Endothelial cell of umbilical vein (primary cell): ENCODE results near the gene ANP32A. TPM values are rescaled to one million over a fixed set of nuclear protein-coding genes. Genes with fewer than 3 reads are reported as not detected.

ENCODE experiments used
- BruUV-seq: library from RNA; stranded (reverse); fragments of 400-500 nt; replicated peaks from 2 replicates; lab custom pipeline; 2021; lab: Mats Ljungman, UMichigan
- CTCF ChIA-PET: fragments of 300-600, 350-600 bp; sonication (Branson Sonifier 250); formaldehyde crosslinking; loops from one replicate; lab custom pipeline; 2021; ENCODE audit warnings: antibody characterized with exemption, inconsistent platforms; lab: Charles Lee
- POLR2A ChIA-PET: fragments of 300-600, 350-600 bp; sonication (Branson Sonifier 250); formaldehyde crosslinking; loops from one replicate; lab custom pipeline; 2021; ENCODE audit warnings: antibody characterized with exemption, inconsistent platforms; lab: Charles Lee
- DNase-seq: peaks from one replicate; pipeline ENCODE4 v3.0.0-alpha.2; 2011; ENCODE audit warnings: low read depth, low spot score
- FAIRE-seq: peaks from 2 replicates; lab custom pipeline; 2011; peaks lifted over from hg19 to GRCh38; lab: Jason Lieb, UNC
- H2AFZ ChIP-seq: 2 replicates; pipeline ENCODE4 v1.6.0; 2012; ENCODE audit warnings: low read depth, low read length, control low read depth, inconsistent platforms
- H3K27ac ChIP-seq: 2 replicates; pipeline ENCODE4 v1.5.1; 2011; ENCODE audit warnings: low read depth, mild to moderate bottlenecking, control low read depth, low read length, moderate library complexity; ENCODE audit not compliant: insufficient read depth
- H3K27me3 ChIP-seq, 2 experiments: 2 replicates each; pipeline versions ENCODE4 v1.6.0 to v1.6.1; 2011; ENCODE audit warnings: low read length in 2 of 2, mixed read lengths in 1 of 2; ENCODE audit not compliant: control insufficient read depth in 2 of 2, insufficient read depth in 2 of 2
- H3K36me3 ChIP-seq, 2 experiments: 2 replicates in 1 of 2; 3 replicates in 1 of 2; pipeline ENCODE4 v1.5.1; 2011; ENCODE audit warnings: low read length in 2 of 2, mild to moderate bottlenecking in 1 of 2, moderate library complexity in 1 of 2; ENCODE audit not compliant: control insufficient read depth in 2 of 2, insufficient read depth in 2 of 2; ENCODE audit errors: extremely low read depth in 1 of 2
- H3K4me1 ChIP-seq: 3 replicates; pipeline ENCODE4 v1.5.1; 2011; ENCODE audit warnings: mild to moderate bottlenecking, low read length; ENCODE audit not compliant: control insufficient read depth, insufficient read depth; ENCODE audit errors: extremely low read depth
- H3K4me2 ChIP-seq: 2 replicates; pipeline ENCODE4 v1.6.1; 2011; ENCODE audit warnings: low read length, control low read depth, mixed read lengths; ENCODE audit not compliant: insufficient read depth
- H3K4me3 ChIP-seq, 3 experiments: fragments of 200-600 bp in 1 of 3; sonication (generic), shearing (Covaris generic) in 1 of 3; replicated peaks in 1 of 3; 2 replicates each; pipeline ENCODE4 v1.5.1; 2011 to 2016; ENCODE audit warnings: control low read depth in 3 of 3, low read length in 3 of 3, mild to moderate bottlenecking in 2 of 3, inconsistent platforms in 1 of 3, low read depth in 1 of 3, moderate library complexity in 1 of 3; ENCODE audit not compliant: insufficient read depth in 1 of 3
- H3K79me2 ChIP-seq: 2 replicates; pipeline ENCODE4 v1.6.0; 2012; ENCODE audit warnings: low read length, inconsistent platforms; ENCODE audit not compliant: control insufficient read depth, insufficient read depth
- H3K9ac ChIP-seq: replicated peaks from 2 replicates; pipeline ENCODE3; 2011; ENCODE audit warnings: low read length, control low read depth; ENCODE audit not compliant: insufficient read depth; ENCODE audit errors: extremely low read depth
- H3K9me1 ChIP-seq: replicated peaks from 3 replicates; pipeline ENCODE4 v1.6.0; 2011; ENCODE audit warnings: mild to moderate bottlenecking, low read length; ENCODE audit not compliant: control insufficient read depth, insufficient read depth; ENCODE audit errors: extremely low read depth
- H3K9me3 ChIP-seq: replicated peaks from 2 replicates; pipeline ENCODE4 v1.5.1; 2012; ENCODE audit warnings: low read length, inconsistent platforms; ENCODE audit not compliant: control insufficient read depth, insufficient read depth
- H4K20me1 ChIP-seq: replicated peaks from 2 replicates; pipeline ENCODE3; 2011; ENCODE audit warnings: mild to moderate bottlenecking, low read length; ENCODE audit not compliant: control insufficient read depth, insufficient read depth; ENCODE audit errors: extremely low read depth
- CTCF ChIP-seq, 2 donors: IDR thresholded peaks; 1 replicate in 1 of 2; 2 replicates in 1 of 2; pipeline ENCODE4 v1.5.1; 2011; ENCODE audit warnings: low read length in 2 of 2, mild to moderate bottlenecking in 2 of 2, moderate library complexity in 2 of 2, control low read depth in 1 of 2, inconsistent platforms in 1 of 2, low read depth in 1 of 2; ENCODE audit not compliant: insufficient read depth in 1 of 2; ENCODE audit errors: extremely low read depth in 1 of 2
- EZH2 ChIP-seq: IDR thresholded peaks from 2 replicates; pipeline ENCODE4 v1.6.1; 2012; ENCODE audit warnings: borderline replicate concordance, low read depth, mild to moderate bottlenecking, moderate library complexity, low read length, inconsistent platforms; ENCODE audit not compliant: severe bottlenecking
- FOS ChIP-seq: IDR thresholded peaks from 2 replicates; pipeline ENCODE4 v1.6.1; 2011; ENCODE audit warnings: mild to moderate bottlenecking, low read length, moderate library complexity, borderline replicate concordance; ENCODE audit not compliant: insufficient read depth
- GATA2 ChIP-seq: IDR thresholded peaks from 2 replicates; pipeline ENCODE4 v1.7.0; 2011; ENCODE audit warnings: low read depth, mild to moderate bottlenecking, moderate library complexity, mixed read lengths, low read length; ENCODE audit not compliant: insufficient read length, insufficient read depth
- JUN ChIP-seq: IDR thresholded peaks from 2 replicates; pipeline ENCODE4 v1.6.1; 2011; ENCODE audit warnings: borderline replicate concordance, low read depth; ENCODE audit not compliant: insufficient read length, insufficient read depth
- MAX ChIP-seq: IDR thresholded peaks from 2 replicates; pipeline ENCODE4 v1.6.1; 2011; ENCODE audit not compliant: insufficient read depth, insufficient read length
- MYC ChIP-seq: IDR thresholded peaks from one replicate; pipeline ENCODE4 v1.6.1; 2011; ENCODE audit warnings: mild to moderate bottlenecking, low read depth, low read length
- POLR2A ChIP-seq: IDR thresholded peaks from 2 replicates; pipeline ENCODE4 v1.6.1; 2012; ENCODE audit warnings: low read depth, mild to moderate bottlenecking, control low read depth, low read length
- POLR2AphosphoS5 ChIP-seq: IDR thresholded peaks from 2 replicates; pipeline ENCODE4 v1.6.1; 2012; ENCODE audit warnings: low read depth, mild to moderate bottlenecking, control low read depth, low read length, moderate library complexity; ENCODE audit not compliant: insufficient read depth
- dilution Hi-C: fragments of 300-500 bp; cut with MboI; formaldehyde crosslinking; loops from one replicate; pipeline ENCODE4 v1.15.0; 2019; ENCODE audit warnings: low sequenced_read_pairs; ENCODE audit not compliant: extremely low pct_ligation_motif_present
- intact Hi-C: fragments of 100-400 bp; cut with micrococcal nuclease; formaldehyde crosslinking; loops from one replicate; pipeline ENCODE4 v1.10.0; 2022
- polyA plus RNA-seq, 4 experiments: library from polyadenylated mRNA; depleted of rRNA in 3 of 4; stranded (reverse) in 3 of 4; unstranded in 1 of 4; fragments of >200 nt; gene quantifications; 2 replicates each; pipeline versions ENCODE4 v1.2.1 to v1.2.3, GENCODE V29; 2011 to 2012; ENCODE audit warnings: missing spikeins in 1 of 4
- total RNA-seq: library from RNA; stranded (reverse); gene quantifications from 2 replicates; pipeline ENCODE4 v1.2.3, GENCODE V29; 2021

ANP32A gene
- total and polyA plus RNA-seq, 2 donors (not counting 3 experiments of a cell fraction or from before 2014, with no cell fraction given) = 37.9 to 169 TPM

- dilution Hi-C loops (no loop called here), intact Hi-C loops (no loop called here)
- Histone ChIP-seq H3K36me3 (no peaks in the 10 kb centered on the region), H3K4me2 (no peak overlapping the region), H2AFZ (no peak overlapping the region), H3K27me3 (peaks cover 16 to 23% of the 10 kb centered on the region in 2 experiments), H3K4me3 (no peak overlapping the region), H3K4me1 (no peaks in the 10 kb centered on the region), H3K9me1 (no peaks in the 10 kb centered on the region), H3K9ac (no peak overlapping the region), H3K9me3 (no peaks in the 10 kb centered on the region), H3K27ac (no peak overlapping the region), H4K20me1 (no peaks in the 10 kb centered on the region), H3K79me2 (no peaks in the 10 kb centered on the region)
- no TSS peak for BruUV-seq
- DNase-seq (no peak), FAIRE-seq (no peak)
- ChIA-PET CTCF (no interaction called here), POLR2A (no interaction called here)
- TF ChIP-seq GATA2 (no peak), MAX (no peak), POLR2A (no peak), EZH2 (no peak), POLR2AphosphoS5 (no peak), MYC (no peak), JUN (no peak), FOS (no peak), CTCF (IDR thresholded peaks at IDR 0.05; ENCODE audit: extremely low read depth in 1 of 2, insufficient read depth in 1 of 2, low read depth in 1 of 2, low read length in 2 of 2) (no peak)
These were observed 28.8 kb upstream of the ANP32A start for GRCh38 chr15:68849497-68849896.
